ENCODE results near the gene TGFBRAP1.

DNA sequence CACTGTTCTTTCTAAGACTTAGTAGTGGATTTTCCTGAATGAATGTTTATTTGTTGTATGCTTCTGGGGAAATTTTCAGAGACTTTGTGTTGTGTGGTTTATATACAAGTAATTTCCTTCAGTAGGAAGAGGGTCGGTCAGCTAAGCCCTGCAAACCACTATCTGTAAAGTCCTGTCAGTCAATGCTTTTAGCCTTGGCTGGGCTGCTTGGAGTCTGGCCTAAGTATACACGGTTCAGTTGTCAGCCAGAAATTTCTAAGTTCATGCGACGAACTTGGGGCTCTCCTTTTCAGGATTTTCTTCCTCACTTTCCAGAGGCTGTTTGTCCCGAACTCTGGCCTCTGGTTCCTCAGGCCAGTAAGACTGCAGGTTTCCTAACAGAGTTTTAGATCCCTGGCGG is 29.1 kb upstream of the TGFBRAP1 start:
- no peak for TF ChIP-seq POLR2A (IDR thresholded peaks at IDR 0.05)
- TF ChIP-seq, protein P1, sequence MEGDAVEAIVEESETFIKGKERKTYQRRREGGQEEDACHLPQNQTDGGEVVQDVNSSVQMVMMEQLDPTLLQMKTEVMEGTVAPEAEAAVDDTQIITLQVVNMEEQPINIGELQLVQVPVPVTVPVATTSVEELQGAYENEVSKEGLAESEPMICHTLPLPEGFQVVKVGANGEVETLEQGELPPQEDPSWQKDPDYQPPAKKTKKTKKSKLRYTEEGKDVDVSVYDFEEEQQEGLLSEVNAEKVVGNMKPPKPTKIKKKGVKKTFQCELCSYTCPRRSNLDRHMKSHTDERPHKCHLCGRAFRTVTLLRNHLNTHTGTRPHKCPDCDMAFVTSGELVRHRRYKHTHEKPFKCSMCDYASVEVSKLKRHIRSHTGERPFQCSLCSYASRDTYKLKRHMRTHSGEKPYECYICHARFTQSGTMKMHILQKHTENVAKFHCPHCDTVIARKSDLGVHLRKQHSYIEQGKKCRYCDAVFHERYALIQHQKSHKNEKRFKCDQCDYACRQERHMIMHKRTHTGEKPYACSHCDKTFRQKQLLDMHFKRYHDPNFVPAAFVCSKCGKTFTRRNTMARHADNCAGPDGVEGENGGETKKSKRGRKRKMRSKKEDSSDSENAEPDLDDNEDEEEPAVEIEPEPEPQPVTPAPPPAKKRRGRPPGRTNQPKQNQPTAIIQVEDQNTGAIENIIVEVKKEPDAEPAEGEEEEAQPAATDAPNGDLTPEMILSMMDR (IDR thresholded peaks at IDR 0.05), result no peak
- TF ChIP-seq EP300 (IDR thresholded peaks at IDR 0.05; ENCODE audit: low read depth), result no peak
- TF ChIP-seq POLR2AphosphoS5 (IDR thresholded peaks at IDR 0.05), result no peak

Measured in transverse colon (tissue), 4 donors.